Amniotic stem cell (primary cell): ENCODE measurements around the gene SCCPDH.
A peak's percentile ranks its signal among the peaks of the same experiment; 100 is the strongest.
"Not testable (repeated sequence)": the region's sequence is repeated elsewhere in the genome, so short reads cannot be mapped to it uniquely, and the experiment has no call there.

Experiments used
- DNase-seq: peaks from one replicate; lab custom pipeline; 2025; lab: John Stamatoyannopoulos, UW

Gene SCCPDH

DNA sequence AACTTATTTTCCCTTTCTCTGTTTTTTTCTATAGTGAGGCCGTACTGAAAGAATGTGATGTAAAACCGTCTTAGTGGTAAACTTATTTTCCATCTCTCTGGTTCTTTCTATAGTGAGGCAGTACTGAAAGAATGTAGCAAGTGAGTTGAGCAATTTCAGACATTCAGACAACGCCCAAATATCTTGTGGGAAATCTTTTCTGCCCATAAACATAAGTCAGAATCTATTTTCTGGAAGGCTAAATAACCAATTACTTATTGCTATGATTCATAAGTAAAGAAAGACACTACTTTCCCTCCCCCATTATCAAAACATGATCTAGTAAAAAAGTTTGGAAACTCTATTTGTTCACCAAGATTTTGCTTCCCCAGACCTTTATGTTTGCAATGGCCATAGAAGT, 18.8 kb upstream of the SCCPDH start:
- peak; percentile 72 for DNase-seq

DNA sequence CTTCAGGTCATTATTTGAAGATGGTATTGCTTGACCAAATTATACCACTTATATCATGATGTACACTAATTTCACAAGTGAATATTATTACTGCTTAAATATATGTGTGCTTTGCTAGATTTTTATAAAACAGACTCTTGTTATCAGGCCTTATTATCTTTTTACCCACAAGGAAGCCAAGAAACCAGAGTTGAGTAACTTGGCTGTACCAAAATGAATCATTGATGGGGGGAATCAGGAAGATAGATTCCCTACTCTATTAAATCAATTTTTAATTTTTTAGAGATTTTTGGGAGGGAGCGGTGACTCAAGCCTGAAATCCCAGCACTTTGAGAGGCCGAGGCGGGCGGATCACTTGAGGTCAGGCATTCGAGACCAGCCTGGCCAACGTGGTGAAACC, 16.0 kb upstream of the SCCPDH start:
- DNase-seq: no peak

DNA sequence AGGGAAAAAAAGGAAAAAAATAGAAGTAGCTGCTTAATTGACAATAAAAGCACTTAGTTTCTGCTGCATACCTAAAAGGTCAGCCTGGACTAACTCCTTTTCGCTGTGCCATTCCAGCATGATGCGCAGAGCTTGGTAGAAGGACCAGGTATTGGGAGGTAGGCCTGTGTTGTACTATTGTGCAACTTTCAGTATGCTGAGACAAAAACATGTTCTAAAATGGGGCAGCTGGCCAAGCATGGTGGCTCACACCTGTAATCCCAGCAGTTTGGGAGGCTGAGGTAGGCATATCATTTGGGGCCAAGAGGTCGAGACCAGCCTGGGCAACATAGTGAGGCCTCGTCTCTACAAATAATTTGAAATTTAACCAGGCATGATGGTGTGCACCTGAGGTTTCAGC, 15.0 kb upstream of the SCCPDH start:
- no peak for DNase-seq

DNA sequence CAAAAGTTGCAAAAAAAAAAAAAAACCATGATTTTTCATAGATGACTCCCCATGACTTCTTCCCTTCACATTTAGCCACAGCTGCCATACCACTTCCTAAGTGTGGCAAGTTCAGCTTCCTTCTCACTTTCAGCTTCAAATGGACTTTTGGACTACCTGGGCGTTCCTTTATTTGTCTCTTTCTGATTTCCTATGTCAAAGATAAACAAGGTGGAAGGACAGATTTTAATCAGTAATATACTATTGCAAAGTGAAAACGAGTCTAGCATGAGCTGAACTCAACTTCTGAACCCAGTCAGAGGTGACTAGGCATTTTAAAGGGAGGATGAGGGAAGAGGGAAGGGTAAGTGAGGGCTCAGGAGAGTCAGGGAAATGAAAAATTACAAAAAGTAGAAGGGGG, 14.4 kb upstream of the SCCPDH start:
- DNase-seq: no peak

DNA sequence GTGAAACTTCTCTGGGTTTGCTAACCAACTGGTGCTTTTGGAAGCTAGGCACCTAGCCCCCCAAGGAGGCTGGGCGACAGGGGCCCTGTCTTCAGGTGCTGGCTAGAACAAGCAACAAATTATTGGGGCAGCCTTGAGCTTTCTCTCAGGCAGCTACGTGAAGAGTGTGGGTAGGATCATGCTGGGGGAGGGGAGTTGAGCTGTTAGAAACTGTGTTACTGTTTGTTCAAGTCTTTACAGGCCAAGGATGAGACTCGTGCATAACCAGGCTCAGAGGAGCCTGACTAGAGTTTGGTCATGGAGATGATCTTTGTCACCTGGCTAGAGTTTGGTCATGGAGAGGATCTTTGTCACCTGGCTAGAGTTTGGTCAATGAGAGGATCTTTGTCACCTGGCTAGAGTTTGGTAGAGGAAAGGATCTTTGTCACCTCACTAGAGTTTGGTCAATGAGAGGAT, 12.6 kb upstream of the SCCPDH start:
- DNase-seq: no peak

DNA sequence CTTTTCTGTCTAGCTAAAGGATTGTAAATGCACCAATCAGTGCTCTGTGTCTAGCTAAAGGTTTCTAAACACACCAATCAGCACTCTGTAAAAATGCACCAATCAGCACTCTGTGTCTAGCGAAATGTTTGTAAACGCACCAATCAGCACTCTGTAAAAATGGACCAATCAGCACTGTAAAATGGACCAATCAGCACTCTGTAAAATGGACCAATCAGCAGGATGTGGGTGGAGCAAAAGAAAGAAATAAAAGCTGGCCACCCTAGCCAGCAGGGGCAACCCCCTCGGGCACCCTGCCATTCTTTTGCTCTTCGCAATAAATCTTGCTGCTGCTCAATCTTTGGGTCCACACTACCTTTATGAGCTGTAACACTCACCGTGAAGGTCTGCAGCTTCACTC, 11.8 kb upstream of the SCCPDH start:
- DNase-seq: not testable (repeated sequence)

DNA sequence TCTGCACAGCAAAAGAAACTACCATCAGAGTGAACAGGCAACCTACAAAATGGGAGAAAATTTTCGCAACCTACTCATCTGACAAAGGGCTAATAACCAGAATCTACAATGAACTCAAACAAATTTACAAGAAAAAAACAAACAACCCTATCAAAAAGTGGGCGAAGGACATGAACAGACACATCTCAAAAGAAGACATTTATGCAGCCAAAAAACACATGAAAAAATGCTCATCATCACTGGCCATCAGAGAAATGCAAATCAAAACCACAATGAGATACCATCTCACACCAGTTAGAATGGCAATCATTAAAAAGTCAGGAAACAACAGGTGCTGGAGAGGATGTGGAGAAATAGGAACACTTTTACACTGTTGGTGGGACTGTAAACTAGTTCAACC, 4.8 kb upstream of the SCCPDH start:
- DNase-seq: not testable (repeated sequence)

DNA sequence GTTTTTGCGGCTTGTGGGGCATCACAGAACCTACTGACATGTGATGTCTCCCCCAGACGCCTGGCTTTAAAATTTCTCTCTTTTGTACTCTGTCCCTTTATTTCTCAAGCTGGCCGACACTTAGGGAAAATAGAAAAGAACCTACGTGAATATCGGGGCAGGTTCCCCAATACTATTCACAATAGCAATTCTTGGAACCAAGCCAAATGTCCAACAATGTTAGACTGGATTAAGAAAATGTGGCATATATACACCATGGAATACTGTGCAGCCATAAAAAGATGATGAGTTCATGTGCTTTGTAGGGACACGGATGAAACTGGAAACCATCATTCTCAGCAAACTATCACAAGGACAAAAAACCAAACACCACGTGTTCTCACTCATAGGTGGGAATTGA, 3.4 kb upstream of the SCCPDH start:
- not testable (repeated sequence) for DNase-seq

DNA sequence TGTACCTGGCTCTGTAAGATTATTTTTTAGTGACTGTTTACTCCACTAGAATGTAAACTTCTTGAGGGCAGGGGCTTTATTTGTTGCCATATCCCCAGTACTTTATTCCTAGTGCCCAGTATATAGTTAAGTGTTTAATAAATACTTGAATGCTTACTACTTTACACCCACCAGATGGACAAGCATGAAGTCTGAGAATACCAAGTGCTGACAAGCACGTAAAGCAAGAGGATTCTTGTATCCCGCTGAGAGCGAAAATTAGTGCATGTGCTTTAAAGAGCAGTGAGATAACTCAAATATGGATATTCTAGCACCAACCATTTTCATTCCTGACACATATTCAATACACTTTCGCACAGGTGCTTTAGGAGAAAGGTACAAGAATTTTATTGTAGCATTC, 1.5 kb upstream of the SCCPDH start:
- DNase-seq: no peak

DNA sequence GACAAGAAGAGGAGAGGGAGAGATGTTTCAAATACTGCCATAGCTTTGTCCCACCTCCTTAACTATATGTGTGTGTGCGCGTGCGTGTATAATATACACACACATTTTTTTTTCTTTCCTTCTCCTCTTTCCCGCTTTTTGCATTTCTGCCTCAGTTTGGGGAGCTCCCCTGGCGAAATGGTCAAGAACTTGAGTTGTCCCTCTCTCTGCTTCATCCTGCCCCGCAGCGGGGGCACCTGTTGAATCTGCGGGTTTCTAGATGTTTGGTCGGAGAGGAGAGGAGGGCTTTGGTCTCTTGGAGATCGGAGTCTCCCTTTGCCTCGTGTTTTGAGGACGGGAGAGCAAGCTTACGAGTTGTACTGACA, 504 bp downstream of the SCCPDH start:
- DNase-seq: no peak

DNA sequence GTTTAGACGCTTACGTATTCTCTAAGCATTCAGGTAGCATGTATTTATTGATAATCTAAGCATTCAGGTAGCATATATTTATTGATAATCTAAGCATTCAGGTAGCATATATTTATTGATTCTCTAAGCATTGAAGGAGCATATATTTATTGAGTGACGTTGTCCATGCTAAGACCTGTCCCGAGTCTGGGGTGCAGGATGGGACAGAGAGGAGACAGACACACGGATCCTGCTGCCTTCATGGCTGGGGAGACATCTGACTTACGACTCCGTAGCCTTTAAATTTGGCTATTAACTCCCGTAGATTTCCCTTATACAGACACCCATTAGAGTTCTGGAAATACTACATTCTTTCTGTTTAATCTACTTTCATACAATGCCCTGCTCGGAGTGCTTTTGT, 982 bp downstream of the SCCPDH start:
- no peak for DNase-seq

DNA sequence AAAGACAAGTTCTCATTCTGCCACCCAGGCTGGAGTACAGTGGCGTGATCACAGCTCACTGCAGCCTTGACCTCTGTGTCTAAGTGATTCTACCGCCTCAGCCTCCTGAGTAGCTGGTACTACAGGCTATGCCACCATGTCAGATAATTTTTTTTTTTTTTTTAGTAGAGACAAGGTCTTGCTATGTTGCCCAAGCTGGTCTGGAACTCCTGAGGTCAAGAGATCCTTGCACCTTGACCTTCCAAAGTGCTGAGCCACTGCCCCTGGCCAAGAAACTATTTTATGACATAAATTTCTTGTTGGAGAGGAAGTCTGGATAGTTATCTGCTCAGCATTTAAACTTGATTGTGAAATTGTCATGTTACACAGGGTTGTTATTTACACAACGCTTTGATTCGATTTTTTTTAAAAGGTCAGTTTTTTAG, 2.1 kb downstream of the SCCPDH start:
- no peak for DNase-seq

DNA sequence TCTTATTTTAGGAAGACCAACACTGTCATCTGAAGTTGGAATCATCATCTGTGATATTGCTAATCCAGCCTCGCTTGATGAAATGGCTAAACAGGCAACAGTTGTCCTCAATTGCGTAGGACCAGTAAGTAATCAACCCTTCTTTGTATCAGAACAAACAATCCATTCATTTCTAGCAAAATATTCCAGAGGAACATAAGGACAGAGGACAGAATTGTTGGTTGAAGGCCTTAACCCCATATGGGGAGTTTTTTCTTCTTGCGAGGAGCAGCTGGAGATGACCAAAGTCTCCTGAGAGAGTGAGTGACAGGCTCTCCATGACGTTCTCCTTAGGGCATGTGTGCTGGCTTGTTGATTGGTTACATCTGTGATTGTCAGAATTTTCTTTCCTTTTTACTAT, 2.7 kb downstream of the SCCPDH start:
- no peak for DNase-seq

DNA sequence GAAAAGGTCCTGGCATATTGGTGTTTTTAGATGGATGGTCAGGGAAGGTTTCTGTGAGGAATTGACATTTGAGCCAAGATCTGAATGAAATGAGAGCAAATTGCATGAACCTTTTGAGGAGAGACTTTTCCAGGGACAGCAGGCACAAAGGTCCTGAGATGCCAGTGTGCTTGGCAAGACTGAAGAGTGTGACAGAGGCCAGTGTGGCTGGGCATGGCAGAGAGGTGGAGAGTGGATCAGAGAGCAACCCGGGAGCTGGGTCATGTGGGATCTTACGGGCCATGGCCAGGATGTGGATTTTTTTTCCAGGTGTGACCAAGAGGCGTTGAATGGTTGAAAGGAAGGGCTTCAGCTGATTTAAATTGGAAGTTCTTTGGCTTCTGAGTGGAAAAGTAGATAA, 3.4 kb downstream of the SCCPDH start:
- DNase-seq: no peak

DNA sequence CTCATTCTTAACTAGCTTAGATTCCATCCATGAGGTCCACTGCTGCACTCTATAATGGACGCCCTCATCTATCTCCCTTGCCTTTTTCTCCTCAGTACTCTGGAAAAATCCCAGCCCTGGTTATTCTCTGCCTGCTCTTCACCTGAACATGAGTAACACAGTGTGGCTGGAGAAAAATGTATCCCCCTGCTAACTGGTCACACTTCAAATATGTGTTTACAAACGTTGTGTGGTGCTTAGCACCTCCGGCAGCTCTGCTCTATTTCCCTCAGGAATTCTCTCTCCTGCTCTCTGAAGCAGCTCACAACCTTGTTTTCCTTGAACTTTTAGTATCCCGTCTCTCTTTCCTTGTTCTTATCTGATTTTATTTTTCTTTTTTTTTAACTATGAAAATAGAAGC, 4.1 kb downstream of the SCCPDH start:
- no peak for DNase-seq

DNA sequence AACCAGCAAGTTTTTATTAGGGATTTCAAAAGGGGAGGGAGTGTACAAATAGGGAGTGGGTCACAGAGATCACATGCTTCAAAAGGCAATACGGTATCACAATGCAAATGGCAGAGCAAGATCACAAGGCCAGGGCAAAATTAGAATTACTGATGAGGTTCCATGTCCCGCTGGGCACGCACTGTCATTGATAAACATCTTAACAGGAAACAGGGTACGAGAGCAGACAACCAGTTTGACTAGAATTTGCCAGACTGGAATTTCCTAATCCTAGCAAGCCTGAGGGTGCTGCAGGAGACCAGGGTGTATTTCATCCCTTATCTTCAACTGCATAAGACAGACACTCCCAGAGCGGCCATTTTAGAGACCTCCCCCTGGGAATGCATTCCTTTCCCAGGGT, 4.8 kb downstream of the SCCPDH start:
- DNase-seq: not testable (repeated sequence)

DNA sequence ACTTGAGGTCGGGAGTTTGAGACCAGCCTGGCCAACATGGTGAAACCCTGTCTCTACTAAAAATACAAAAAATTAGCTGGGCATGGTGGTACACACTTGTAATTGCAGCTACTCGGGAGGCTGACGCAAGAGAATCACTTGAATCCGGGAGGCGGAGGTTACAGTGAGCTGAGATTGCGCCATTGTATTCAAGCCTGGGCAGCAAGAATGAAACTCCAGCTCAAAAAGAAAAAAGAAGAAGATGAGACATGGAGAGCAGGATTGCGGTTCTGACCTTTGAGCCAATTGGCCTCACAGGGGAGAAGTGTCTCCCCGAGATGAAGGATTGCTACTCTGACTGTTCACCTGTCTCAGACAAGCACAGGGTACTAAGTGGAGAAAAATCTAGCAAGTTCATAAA, 6.6 kb downstream of the SCCPDH start:
- DNase-seq: no peak

DNA sequence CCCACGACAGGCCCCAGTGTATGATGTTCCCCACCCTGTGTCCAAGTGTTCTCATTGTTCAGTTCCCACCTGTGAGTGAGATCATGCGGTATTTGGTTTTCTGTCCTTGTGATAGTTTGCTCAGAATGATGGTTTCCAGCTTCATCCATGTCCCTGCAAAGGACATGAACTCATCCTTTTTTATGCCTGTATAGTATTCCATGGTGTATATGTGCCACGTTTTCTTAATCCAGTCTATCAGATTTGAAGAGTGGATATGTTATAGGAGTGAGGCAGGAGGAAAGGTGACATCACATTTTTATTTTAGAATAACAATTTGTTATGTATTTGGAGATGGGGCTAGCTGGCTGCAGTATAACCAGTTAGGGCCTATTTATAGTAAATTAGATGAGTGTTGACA, 7.7 kb downstream of the SCCPDH start:
- DNase-seq: not testable (repeated sequence)

DNA sequence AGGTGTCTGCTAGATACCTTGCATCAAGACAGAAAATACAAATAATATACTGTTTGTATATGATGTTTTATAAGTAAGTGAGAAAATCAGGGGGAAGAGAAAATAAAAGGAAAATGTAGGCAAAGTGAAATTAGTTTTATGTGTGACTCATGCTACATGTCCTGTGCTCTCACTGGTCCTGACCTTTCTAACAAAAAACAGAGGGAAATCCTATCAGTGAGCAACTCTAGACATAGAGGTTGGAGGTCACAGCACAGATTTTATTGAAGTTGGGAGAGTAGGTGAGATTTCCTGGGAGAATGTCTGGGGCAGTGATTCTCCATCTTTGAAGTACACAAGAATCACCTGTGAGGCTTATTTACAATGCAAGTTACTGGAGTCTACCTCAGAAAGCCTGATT, 9.5 kb downstream of the SCCPDH start:
- DNase-seq: no peak

DNA sequence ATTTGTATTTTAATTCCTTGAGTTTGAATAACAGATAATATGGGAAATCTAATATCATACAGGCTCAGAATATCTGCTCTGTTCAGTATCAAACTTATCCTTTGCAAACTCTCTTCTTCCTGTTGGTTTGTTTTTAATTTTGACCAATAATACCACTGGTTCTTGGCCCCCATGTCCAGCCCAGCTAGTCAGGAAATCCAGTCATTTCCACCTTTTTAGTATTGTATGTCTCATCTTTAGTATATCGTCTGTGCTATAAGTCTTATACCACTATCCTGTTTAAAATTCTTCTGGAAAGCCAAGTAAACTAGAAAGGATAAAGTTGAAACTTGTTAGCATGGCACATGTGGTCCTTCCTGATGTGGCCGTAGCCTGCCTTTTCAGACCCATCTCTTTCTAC, 10.7 kb downstream of the SCCPDH start:
- DNase-seq: no peak

DNA sequence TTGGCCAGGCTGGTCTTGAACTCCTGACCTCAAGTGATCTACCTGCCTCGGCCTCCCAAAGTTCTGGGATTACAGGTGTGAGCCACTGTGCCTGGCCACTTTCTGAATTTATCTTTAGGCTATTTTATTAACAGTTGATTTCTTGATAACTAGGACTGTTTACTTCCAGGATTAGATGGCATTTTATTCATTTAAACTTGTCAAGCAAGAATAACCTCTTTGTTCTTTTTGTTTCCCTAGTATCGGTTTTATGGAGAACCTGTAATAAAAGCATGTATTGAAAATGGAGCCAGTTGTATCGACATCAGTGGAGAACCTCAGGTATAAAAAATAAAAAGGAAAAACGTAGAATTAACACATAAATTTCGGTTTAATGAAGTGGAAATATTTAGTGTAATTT, 11.5 kb downstream of the SCCPDH start:
- DNase-seq: no peak

DNA sequence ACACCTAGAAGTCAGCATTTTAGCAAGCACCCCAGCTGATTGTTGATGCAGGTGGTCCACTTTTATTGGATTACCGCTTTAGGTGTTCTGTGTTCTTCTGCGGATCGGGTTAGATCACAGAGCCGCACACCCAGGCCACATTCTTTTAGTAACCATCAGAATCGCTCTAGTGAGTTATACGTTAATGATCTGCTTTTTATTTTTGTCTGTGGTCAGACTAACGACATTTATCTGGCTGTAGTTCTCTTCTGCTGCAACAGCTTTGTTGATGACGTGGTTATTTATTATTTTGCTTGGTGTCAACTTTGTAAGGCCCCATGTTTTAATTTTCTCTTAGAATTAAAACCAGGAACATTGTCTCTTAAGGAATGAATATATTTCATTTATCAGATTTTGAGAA, 18.2 kb downstream of the SCCPDH start:
- DNase-seq: no peak

DNA sequence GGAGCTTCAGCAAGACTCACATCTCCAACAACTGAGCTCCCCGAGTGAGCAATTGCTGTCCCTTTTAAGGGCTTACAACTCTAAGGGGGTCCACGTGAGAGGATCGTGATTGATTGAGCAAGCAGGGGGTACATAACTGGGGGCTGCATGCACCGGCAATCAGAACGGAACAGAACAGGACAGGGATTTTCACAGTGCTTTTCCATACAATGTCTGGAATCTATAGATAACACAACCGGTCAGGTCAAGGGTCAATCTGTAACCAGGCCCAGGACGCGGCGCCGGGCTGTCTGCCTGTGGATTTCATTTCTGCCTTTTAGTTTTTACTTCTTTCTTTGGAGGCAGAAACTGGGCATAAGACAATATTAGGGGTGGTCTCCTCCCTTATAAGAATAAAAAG, 21.9 kb downstream of the SCCPDH start:
- not testable (repeated sequence) for DNase-seq

DNA sequence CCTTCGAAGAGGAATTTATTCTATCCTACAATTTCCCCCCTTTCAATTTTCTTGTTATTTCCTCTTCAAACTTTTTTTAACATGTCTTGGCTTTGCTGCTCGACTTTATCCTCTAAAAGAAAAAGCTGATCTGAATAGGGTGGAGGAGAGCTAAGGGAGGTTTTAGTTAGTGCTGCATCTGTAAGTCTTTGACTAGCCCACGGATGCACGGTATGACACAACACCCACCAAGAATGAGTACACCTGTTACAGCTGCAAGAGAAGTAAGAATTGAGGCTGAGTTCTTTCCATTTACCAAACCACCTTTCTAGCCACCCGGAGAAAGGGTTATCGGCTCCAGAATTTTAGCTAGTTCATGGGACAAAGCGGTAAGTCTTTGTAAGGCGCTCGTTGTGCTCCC, 23.8 kb downstream of the SCCPDH start:
- no peak for DNase-seq

DNA sequence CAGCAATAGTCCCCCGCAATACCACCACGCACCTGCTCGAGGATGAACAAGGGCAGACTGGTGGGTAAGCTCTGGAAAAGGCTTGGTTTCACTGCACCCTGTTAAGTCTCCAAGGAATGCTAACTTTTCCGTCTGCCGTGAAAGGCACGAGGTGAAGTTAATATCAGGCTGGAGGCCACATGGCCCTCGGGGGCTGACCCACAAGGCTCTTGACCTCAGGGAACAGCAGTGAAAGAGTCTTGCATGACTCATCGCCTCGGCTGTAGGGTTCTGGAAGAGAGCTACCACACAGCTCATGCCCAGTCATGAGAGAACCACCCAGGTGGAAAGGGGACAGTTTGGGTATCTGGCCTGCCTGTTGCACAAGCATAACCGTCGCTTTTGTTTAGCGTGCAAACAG, 24.7 kb downstream of the SCCPDH start:
- DNase-seq: no peak
